Activated CD4-positive, alpha-beta T cell treated with anti-CD3 and anti-CD28 coated beads, Interleukin-2, amount 10 ng/mL, durations not matched to agents 24 days and 14 days (primary cell): ENCODE data around the gene CDH6. TPM values are rescaled to one million over a fixed set of nuclear protein-coding genes. Genes with fewer than 3 reads are reported as not detected.
"Not testable (repeated sequence)": the region's sequence is repeated elsewhere in the genome, so short reads cannot be mapped to it uniquely, and the experiment has no call there.

ENCODE experiments used
- DNase-seq: peaks from one replicate; pipeline ENCODE4 v3.0.0; 2022
- H3K27ac Mint-ChIP-seq: one replicate; pipeline ENCODE4 v1.8.0; 2022; ENCODE audit warnings: mild to moderate bottlenecking, mixed read lengths
- H3K27me3 Mint-ChIP-seq: one replicate; pipeline ENCODE4 v1.8.0; 2022; ENCODE audit warnings: mixed read lengths
- H3K36me3 Mint-ChIP-seq: one replicate; pipeline ENCODE4 v1.8.0; 2022; ENCODE audit warnings: low read depth, mild to moderate bottlenecking, mixed read lengths
- H3K4me1 Mint-ChIP-seq: one replicate; pipeline ENCODE4 v1.8.0; 2021; ENCODE audit warnings: mixed read lengths
- H3K4me3 Mint-ChIP-seq: one replicate; pipeline ENCODE4 v1.8.0; 2022; ENCODE audit warnings: mild to moderate bottlenecking, moderate library complexity, mixed read lengths
- H3K9me3 Mint-ChIP-seq: one replicate; pipeline ENCODE4 v1.8.0; 2021; ENCODE audit warnings: mixed read lengths
- intact Hi-C: fragments of 100-400 bp; cut with micrococcal nuclease; formaldehyde crosslinking; loops from one replicate; pipeline ENCODE4 v1.15.1; 2023
- total RNA-seq: library from RNA; stranded (reverse); gene quantifications from 2 replicates; pipeline ENCODE4 v1.2.3, GENCODE V29; 2022

CDH6 gene
- total RNA-seq, 1 donor from 2014 or later = not detected

DNA sequence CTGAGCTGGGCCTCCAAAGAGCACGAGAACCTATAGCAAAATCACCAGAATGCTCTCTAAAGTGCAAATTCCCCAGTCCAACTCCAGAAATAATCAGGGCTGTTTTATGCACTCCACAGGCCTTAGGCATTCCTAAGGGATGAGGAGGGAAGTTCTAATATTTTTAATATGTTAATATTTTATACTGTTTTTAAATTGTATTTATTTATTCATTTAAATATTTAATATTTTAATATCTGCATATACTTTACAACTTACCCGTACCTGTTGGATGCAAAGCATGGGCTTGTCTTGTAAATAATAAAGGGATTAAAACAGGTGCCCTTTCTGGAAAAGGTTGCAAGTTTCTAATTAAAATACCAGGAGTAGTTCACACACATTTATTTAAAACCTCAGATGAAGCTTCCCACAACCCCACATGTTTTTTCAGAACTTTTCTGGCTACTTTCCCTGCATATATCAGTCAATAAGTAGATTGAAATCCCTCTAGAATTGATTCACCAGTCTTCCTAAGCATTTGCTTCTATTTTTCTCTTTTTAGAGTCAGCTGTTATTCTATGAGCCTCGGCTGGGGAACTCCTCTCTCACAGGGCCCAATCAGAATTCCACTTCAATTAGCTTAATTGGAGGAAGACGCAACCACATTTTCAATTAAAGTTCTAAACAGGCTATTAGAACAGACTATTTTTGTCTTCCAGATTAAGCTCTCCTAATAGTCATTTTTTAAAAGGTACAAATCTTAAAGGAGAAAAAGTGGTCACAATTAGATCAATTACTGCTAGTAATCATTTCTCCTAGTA lies 140.8 kb downstream of the CDH6 start:
- H3K27ac Mint-ChIP-seq = no peak overlapping the region
- intact Hi-C loops = no loop called here

GRCh38 chr5:31335456-31335855 lies 142.0 kb downstream of the CDH6 start:
- DNase-seq = no peak
- no peak overlapping the region for H3K27ac Mint-ChIP-seq
- H3K36me3 Mint-ChIP-seq = no peaks in the 10 kb centered on the region
- H3K27me3 Mint-ChIP-seq = no peaks in the 10 kb centered on the region
- intact Hi-C loops = no loop called here
- H3K4me1 Mint-ChIP-seq = no peaks in the 10 kb centered on the region
- no peak overlapping the region for H3K4me3 Mint-ChIP-seq
- no peaks in the 10 kb centered on the region for H3K9me3 Mint-ChIP-seq

More for the DNA sequence above, 140.8 kb downstream of the CDH6 start:
- Mint-ChIP-seq H3K36me3 (no peaks in the 10 kb centered on the region), H3K9me3 (no peaks in the 10 kb centered on the region), H3K27me3 (no peaks in the 10 kb centered on the region), H3K4me1 (no peaks in the 10 kb centered on the region), H3K4me3 (no peak overlapping the region)
- DNase-seq = no peak

- Mint-ChIP-seq H3K9me3 (no peaks in the 10 kb centered on the region), H3K36me3 (no peaks in the 10 kb centered on the region), H3K27ac (no peak overlapping the region), H3K4me1 (no peaks in the 10 kb centered on the region), H3K27me3 (no peaks in the 10 kb centered on the region), H3K4me3 (no peak overlapping the region)
- DNase-seq = no peak
- intact Hi-C loops = no loop called here
Measured at GRCh38 chr5:31343946-31344345, 150.5 kb downstream of the CDH6 start.

GRCh38 chr5:31346896-31347551 lies 153.5 kb downstream of the CDH6 start:
- Mint-ChIP-seq H3K4me3 (no peak overlapping the region), H3K36me3 (no peaks in the 10 kb centered on the region)

GRCh38 chr5:31347552-31347905 lies 154.0 kb downstream of the CDH6 start:
- H3K27ac Mint-ChIP-seq = no peak overlapping the region
- no peaks in the 10 kb centered on the region for H3K27me3 Mint-ChIP-seq
- no peaks in the 10 kb centered on the region for H3K9me3 Mint-ChIP-seq
- H3K36me3 Mint-ChIP-seq = no peaks in the 10 kb centered on the region
- intact Hi-C loops = no loop called here
- DNase-seq = no peak
- H3K4me1 Mint-ChIP-seq = no peaks in the 10 kb centered on the region
- no peak overlapping the region for H3K4me3 Mint-ChIP-seq

More at GRCh38 chr5:31346896-31347551, 153.5 kb downstream of the CDH6 start:
- no peak for DNase-seq
- Mint-ChIP-seq H3K27me3 (no peaks in the 10 kb centered on the region), H3K9me3 (no peaks in the 10 kb centered on the region), H3K4me1 (no peaks in the 10 kb centered on the region), H3K27ac (no peak overlapping the region)
- intact Hi-C loops = no loop called here

GRCh38 chr5:31350395-31350794 lies 156.9 kb downstream of the CDH6 start:
- intact Hi-C loops = no loop called here
- no peaks in the 10 kb centered on the region for H3K9me3 Mint-ChIP-seq

DNA sequence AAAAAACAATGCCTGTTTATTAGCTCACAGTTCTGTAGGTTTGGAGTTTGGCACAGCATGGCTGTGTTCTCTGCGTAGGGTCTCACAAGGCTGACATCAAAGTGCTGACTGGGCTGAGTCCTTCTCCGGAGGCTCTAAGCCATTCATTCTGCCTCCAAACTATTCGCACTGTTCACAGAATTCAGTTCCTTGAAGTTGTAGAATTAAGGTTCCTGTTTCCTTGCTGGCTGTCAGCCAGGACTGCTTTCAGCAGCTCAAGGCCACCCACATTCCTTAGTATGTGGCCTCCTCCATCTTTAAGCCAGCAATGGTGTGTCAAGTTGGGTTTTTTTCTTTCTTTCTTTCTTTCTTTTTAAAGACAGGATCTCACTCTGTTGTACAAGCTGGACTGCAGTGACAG lies 161.9 kb downstream of the CDH6 start:
- intact Hi-C loops = no loop called here
- H3K4me3 Mint-ChIP-seq = no peak overlapping the region
- no peaks in the 10 kb centered on the region for H3K36me3 Mint-ChIP-seq
- DNase-seq = no peak
- peaks cover 4% of the 10 kb centered on the region for H3K27me3 Mint-ChIP-seq
- no peaks in the 10 kb centered on the region for H3K4me1 Mint-ChIP-seq
- H3K27ac Mint-ChIP-seq = no peak overlapping the region
- no peaks in the 10 kb centered on the region for H3K9me3 Mint-ChIP-seq

More at GRCh38 chr5:31350395-31350794, 156.9 kb downstream of the CDH6 start:
- no peak overlapping the region for H3K4me3 Mint-ChIP-seq
- H3K27ac Mint-ChIP-seq = no peak overlapping the region
- no peaks in the 10 kb centered on the region for H3K4me1 Mint-ChIP-seq
- H3K27me3 Mint-ChIP-seq = peaks cover 4% of the 10 kb centered on the region
- no peaks in the 10 kb centered on the region for H3K36me3 Mint-ChIP-seq
- DNase-seq = no peak

DNA sequence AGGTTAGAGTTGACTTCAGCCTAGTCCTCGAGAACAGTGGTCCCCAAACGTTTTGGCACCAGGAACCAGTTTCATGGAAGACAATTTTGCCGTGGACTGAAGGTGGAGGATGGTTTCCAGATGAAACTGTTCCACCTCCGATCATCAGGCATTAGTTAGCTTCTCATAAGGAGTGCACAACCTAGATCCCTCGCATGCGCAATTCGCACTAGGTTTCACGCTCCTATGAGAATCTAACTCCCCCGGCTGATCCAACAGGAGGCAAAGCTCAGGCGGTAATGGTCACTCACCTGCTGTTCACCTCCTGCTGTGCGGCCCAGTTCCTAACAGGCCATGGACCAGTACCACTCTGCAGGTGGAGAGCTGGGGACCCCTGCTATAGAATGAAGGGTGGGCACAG lies 163.6 kb downstream of the CDH6 start:
- H3K36me3 Mint-ChIP-seq = no peaks in the 10 kb centered on the region

DNA sequence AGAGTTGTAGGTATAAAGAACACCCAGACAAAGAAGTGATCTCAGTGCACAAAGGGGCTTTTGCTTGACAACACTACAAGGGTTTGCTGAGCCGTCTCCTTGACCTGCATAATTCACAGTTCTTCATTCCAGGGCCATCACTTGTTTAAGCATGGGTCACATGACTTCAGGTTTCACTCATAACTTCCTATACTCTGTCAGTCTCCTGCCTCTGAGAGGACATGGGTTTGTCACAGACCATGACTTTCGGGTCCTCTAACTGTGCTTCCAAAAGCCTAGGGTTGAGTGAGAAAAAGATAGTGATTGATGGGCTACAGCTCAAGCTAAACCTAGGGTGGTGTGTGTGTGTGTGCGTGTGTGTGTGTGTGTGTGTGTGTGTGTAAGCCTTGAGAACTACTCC lies 166.4 kb downstream of the CDH6 start:
- Mint-ChIP-seq H3K4me3 (no peak overlapping the region), H3K9me3 (peaks cover 6% of the 10 kb centered on the region), H3K4me1 (no peaks in the 10 kb centered on the region), H3K27ac (no peak overlapping the region), H3K36me3 (no peaks in the 10 kb centered on the region), H3K27me3 (no peaks in the 10 kb centered on the region)
- no peak for DNase-seq
- intact Hi-C loops = no loop called here

More for the DNA sequence above, 163.6 kb downstream of the CDH6 start:
- intact Hi-C loops = no loop called here
- no peaks in the 10 kb centered on the region for H3K4me1 Mint-ChIP-seq
- no peaks in the 10 kb centered on the region for H3K9me3 Mint-ChIP-seq
- peaks cover 4% of the 10 kb centered on the region for H3K27me3 Mint-ChIP-seq
- no peak overlapping the region for H3K4me3 Mint-ChIP-seq
- DNase-seq = no peak
- no peak overlapping the region for H3K27ac Mint-ChIP-seq

- H3K27ac Mint-ChIP-seq = no peak overlapping the region
- intact Hi-C loops = no loop called here
- peaks cover 8% of the 10 kb centered on the region for H3K9me3 Mint-ChIP-seq
- no peaks in the 10 kb centered on the region for H3K27me3 Mint-ChIP-seq
- no peaks in the 10 kb centered on the region for H3K36me3 Mint-ChIP-seq
- no peak overlapping the region for H3K4me3 Mint-ChIP-seq
- H3K4me1 Mint-ChIP-seq = no peaks in the 10 kb centered on the region
- DNase-seq = no peak
Measured at GRCh38 chr5:31361234-31361633, 167.7 kb downstream of the CDH6 start.

GRCh38 chr5:31361704-31362528 lies 168.4 kb downstream of the CDH6 start:
- DNase-seq, H3K27ac Mint-ChIP-seq, H3K27me3 Mint-ChIP-seq, H3K4me3 Mint-ChIP-seq, intact Hi-C loops, H3K4me1 Mint-ChIP-seq, H3K9me3 Mint-ChIP-seq, H3K36me3 Mint-ChIP-seq: not testable (repeated sequence)

GRCh38 chr5:31362529-31362900 lies 169.0 kb downstream of the CDH6 start:
- Mint-ChIP-seq H3K27me3 (no peaks in the 10 kb centered on the region), H3K4me3 (no peak overlapping the region), H3K27ac (no peak overlapping the region), H3K4me1 (no peaks in the 10 kb centered on the region), H3K9me3 (peaks cover 8% of the 10 kb centered on the region), H3K36me3 (no peaks in the 10 kb centered on the region)
- no peak for DNase-seq
- intact Hi-C loops = no loop called here

DNA sequence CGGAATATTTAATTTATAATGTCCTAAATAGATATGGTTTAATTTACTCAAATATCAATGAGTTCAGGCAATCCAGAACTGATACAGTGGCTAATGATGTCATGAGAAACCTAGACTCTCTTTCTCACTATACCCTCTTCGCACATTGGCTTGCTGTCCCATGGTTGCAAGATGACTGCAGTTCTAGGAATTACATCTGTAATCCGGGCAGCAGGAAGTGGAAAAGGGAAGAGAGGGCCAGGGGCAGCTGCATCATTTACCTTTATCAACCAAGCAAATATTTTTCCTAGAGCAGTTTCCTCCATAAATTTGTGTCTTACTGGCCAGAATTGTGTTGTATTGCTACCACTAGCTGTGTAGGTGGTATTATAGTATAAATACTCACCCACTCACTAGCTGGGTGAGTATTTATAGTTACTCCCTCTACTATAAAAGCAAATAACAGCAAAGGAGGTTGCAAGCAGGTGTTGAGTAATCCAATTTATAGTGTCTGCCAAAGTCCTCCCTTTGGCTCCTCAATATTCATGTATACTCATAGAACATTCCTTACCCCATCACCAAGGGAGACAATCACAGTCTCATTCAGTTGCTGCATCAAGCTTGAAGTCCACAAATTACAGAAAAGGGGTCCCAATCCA lies 169.6 kb downstream of the CDH6 start:
- Mint-ChIP-seq H3K4me1 (no peaks in the 10 kb centered on the region), H3K36me3 (no peaks in the 10 kb centered on the region), H3K27ac (no peak overlapping the region), H3K4me3 (no peak overlapping the region), H3K9me3 (peaks cover 8% of the 10 kb centered on the region), H3K27me3 (no peaks in the 10 kb centered on the region)
- no peak for DNase-seq
- intact Hi-C loops = no loop called here
